HCT116 (cell line): ENCODE results near the gene THRA. TPM values are rescaled to one million over a fixed set of nuclear protein-coding genes. Genes with fewer than 3 reads are reported as not detected.
A peak's percentile ranks its signal among the peaks of the same experiment; 100 is the strongest.

Experiments
- ATAC-seq: fragments of 200-7000 bp; cut with Tn5 transposase; 2 replicates; pipeline ENCODE4 v1.9.1; 2020; ENCODE audit warnings: mild to moderate bottlenecking, moderate library complexity
- BruUV-seq: library from RNA; stranded (reverse); fragments of 400-500 nt; replicated peaks from 2 replicates; lab custom pipeline; 2021; lab: Mats Ljungman, UMichigan
- CTCF ChIA-PET: fragments of 300-600 bp; sonication (Branson Sonifier 250); formaldehyde crosslinking; loops from one replicate; lab custom pipeline; 2021; ENCODE audit warnings: antibody characterized with exemption; lab: Charles Lee
- POLR2A ChIA-PET: fragments of 300-600, 350-600 bp; sonication (Branson Sonifier 250); formaldehyde crosslinking; loops from one replicate; lab custom pipeline; 2021; ENCODE audit warnings: antibody characterized with exemption; lab: Charles Lee
- RAD21 ChIA-PET, 2 experiments: fragments of 300-600 bp; sonication (Branson Sonifier 250); formaldehyde crosslinking; loops; one replicate each; lab custom pipeline; 2023; ENCODE audit warnings: low total read pairs in 2 of 2; ENCODE audit not compliant: uncharacterized antibody in 2 of 2, unreplicated experiment in 2 of 2, low non-redundant PET in 1 of 2; lab: Charles Lee
- DNase-seq: peaks from one replicate; pipeline ENCODE4 v3.0.0-alpha.2; 2010; ENCODE audit warnings: low read depth, low spot score
- H2AFZ ChIP-seq: fragments of 200-600 bp; shearing (Covaris generic), sonication (generic); 2 replicates; pipeline ENCODE4 v1.6.1; 2017; ENCODE audit warnings: low read depth, mixed run types, mixed read lengths, antibody characterized with exemption, low read length; ENCODE audit not compliant: poor library complexity, severe bottlenecking
- H3K27ac ChIP-seq: 2 replicates; pipeline ENCODE4 v1.5.1; 2012; ENCODE audit warnings: low read depth, low read length
- H3K27me3 ChIP-seq: fragments of 200-600 bp; sonication (generic); 2 replicates; pipeline ENCODE4 v1.6.1; 2016; ENCODE audit warnings: mixed run types, low read length, mixed read lengths; ENCODE audit not compliant: insufficient read depth
- H3K36me3 ChIP-seq, 2 experiments: fragments of 200-500 bp in 1 of 2; fragments of 200-600 bp in 1 of 2; sonication (Bioruptor generic) in 1 of 2; sonication (generic) in 1 of 2; 2 replicates each; pipeline versions ENCODE4 v1.5.1 to v1.6.1; 2014 to 2016; ENCODE audit warnings: low read length in 2 of 2, inconsistent platforms in 1 of 2, mixed read lengths in 1 of 2, mixed run types in 1 of 2; ENCODE audit not compliant: insufficient read depth in 2 of 2, control insufficient read depth in 1 of 2
- H3K4me1 ChIP-seq, 2 experiments: fragments of 200-600 bp in 1 of 2; sonication (generic) in 1 of 2; 2 replicates each; pipeline versions ENCODE4 v1.5.1 to v1.6.1; 2012 to 2017; ENCODE audit warnings: low read length in 2 of 2, inconsistent platforms in 1 of 2, mild to moderate bottlenecking in 1 of 2, mixed read lengths in 1 of 2, mixed run types in 1 of 2, moderate library complexity in 1 of 2; ENCODE audit not compliant: insufficient read depth in 2 of 2, control insufficient read depth in 1 of 2
- H3K4me2 ChIP-seq: fragments of 200-600 bp; sonication (generic); 2 replicates; pipeline ENCODE4 v1.6.1; 2017; ENCODE audit warnings: mixed run types, low read length, mixed read lengths
- H3K4me3 ChIP-seq, 2 experiments: fragments of 200-600 bp in 1 of 2; sonication (generic) in 1 of 2; replicated peaks in 1 of 2; 2 replicates each; pipeline ENCODE4 v1.5.1; 2011 to 2016; ENCODE audit warnings: low read length in 2 of 2, control low read depth in 1 of 2, low read depth in 1 of 2, mild to moderate bottlenecking in 1 of 2, mixed read lengths in 1 of 2, mixed run types in 1 of 2
- H3K79me2 ChIP-seq: fragments of 200-600 bp; sonication (generic); 2 replicates; pipeline ENCODE4 v1.6.1; 2017; ENCODE audit warnings: mild to moderate bottlenecking, mixed run types, low read length, moderate library complexity, mixed read lengths; ENCODE audit not compliant: insufficient read depth
- H3K9ac ChIP-seq: fragments of 200-600 bp; sonication (generic); 2 replicates; pipeline ENCODE4 v1.6.1; 2016; ENCODE audit warnings: low read length, mixed read lengths
- H3K9me2 ChIP-seq: fragments of 200-600 bp; sonication (generic), shearing (Covaris generic); 2 replicates; pipeline ENCODE4 v1.6.1; 2017; ENCODE audit warnings: mixed run types, mild to moderate bottlenecking, moderate library complexity; ENCODE audit not compliant: insufficient read depth
- H3K9me3 ChIP-seq, 2 experiments: fragments of 200-500 bp in 1 of 2; fragments of 200-600 bp in 1 of 2; sonication (Bioruptor generic) in 1 of 2; sonication (generic) in 1 of 2; 2 replicates each; pipeline ENCODE4 v1.6.1; 2014 to 2017; ENCODE audit warnings: low read length in 2 of 2, mixed read lengths in 2 of 2, inconsistent platforms in 1 of 2, low read depth in 1 of 2, mild to moderate bottlenecking in 1 of 2, mixed run types in 1 of 2, moderate library complexity in 1 of 2; ENCODE audit not compliant: control insufficient read depth in 1 of 2, insufficient read depth in 1 of 2
- H4K20me1 ChIP-seq: fragments of 200-600 bp; sonication (generic), shearing (Covaris generic); 2 replicates; pipeline ENCODE4 v1.6.1; 2017; ENCODE audit warnings: mixed run types, mild to moderate bottlenecking, moderate library complexity; ENCODE audit not compliant: insufficient read depth
- ATF3 ChIP-seq: IDR thresholded peaks from 2 replicates; pipeline ENCODE4 v1.6.1; 2012
- CTCF ChIP-seq, 3 experiments: fragments of 200-600 bp in 1 of 3; sonication (generic) in 1 of 3; IDR thresholded peaks in 2 of 3; conservative IDR thresholded peaks in 1 of 3; 2 replicates each; pipeline ENCODE4 v1.5.1; 2012 to 2017; ENCODE audit warnings: low read depth in 2 of 3, low read length in 2 of 3, antibody characterized with exemption in 1 of 3, borderline replicate concordance in 1 of 3, control low read depth in 1 of 3, mild to moderate bottlenecking in 1 of 3, mixed read lengths in 1 of 3, mixed run types in 1 of 3, moderate library complexity in 1 of 3; ENCODE audit not compliant: insufficient read depth in 1 of 3
- ELF1 ChIP-seq: IDR thresholded peaks from 2 replicates; pipeline ENCODE4 v1.6.1; 2012; ENCODE audit warnings: low read depth, borderline replicate concordance
- EZH2 ChIP-seq: fragments of 200-600 bp; sonication (generic); IDR thresholded peaks from 2 replicates; pipeline ENCODE4 v1.6.1; 2017; ENCODE audit warnings: antibody characterized with exemption, mixed run types
- EZH2phosphoT487 ChIP-seq: fragments of 200-600 bp; IDR thresholded peaks from 2 replicates; pipeline ENCODE4 v1.6.1; 2018; ENCODE audit warnings: antibody characterized with exemption, borderline replicate concordance
- POLR2AphosphoS5 ChIP-seq: IDR thresholded peaks from 2 replicates; pipeline ENCODE4 v1.6.1; 2011; ENCODE audit warnings: mild to moderate bottlenecking, low read depth, low read length, moderate library complexity
- RAD21 ChIP-seq: IDR thresholded peaks from 2 replicates; pipeline ENCODE4 v1.6.1; 2012; ENCODE audit warnings: low read depth, mild to moderate bottlenecking
- SIN3A ChIP-seq: IDR thresholded peaks from 2 replicates; pipeline ENCODE4 v1.6.1; 2012; ENCODE audit warnings: low read depth
- SP1 ChIP-seq: IDR thresholded peaks from 2 replicates; pipeline ENCODE4 v1.6.1; 2012; ENCODE audit warnings: low read depth
- SRF ChIP-seq: IDR thresholded peaks from 2 replicates; pipeline ENCODE4 v1.6.1; 2012; ENCODE audit warnings: low read depth
- intact Hi-C: fragments of 100-400 bp; cut with micrococcal nuclease; formaldehyde crosslinking; loops from 2 replicates; pipeline ENCODE4 v1.10.0; 2022
- total RNA-seq: library from RNA; stranded (reverse); gene quantifications from one replicate; pipeline ENCODE4 v1.2.1, GENCODE V29; 2021; ENCODE audit not compliant: unreplicated experiment

THRA gene
- total RNA-seq, 1 experiment from 2014 or later, result 23.3 TPM

DNA sequence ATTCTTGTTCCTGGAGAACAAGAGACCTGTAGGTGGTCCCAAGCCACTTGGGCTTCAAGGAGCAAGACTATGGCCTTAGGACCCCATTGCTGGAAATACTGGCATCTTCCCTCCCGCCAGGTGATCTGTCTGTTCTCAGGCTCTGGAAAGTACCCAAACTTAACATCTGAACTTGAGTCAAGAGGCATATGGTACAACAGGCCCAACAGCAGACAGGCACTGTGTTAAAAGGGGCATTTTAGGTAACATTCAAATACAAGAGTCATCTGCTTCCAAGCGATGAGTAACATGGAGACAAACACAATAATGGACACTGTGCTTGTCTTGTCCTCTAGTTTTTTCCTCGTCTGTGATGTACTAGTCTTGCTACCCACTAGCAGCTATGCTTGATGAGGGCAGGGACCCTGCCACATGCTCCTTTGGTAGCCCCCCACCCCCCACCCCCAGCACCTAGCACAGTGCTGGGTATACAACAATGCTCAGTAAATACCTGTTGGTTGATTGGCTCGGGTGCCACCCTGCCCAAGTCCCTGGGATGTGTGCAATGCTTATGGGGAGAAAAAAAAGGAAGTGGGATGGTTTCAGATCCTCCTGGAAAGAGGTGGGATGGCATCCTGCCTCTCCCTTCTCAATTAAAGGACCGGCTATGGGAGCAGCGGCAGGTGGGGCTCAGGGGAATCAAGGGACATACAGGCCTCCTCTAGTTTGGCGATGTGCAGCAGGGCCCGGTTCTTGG lies 28.2 kb upstream of the THRA start:
- DNase-seq (no peak), ATAC-seq (0 out of 2 replicates have a peak, but pooled peaks have one; percentile 8)
- H3K9me2 ChIP-seq, result no peaks in the 10 kb centered on the region
- H4K20me1 ChIP-seq, result no peaks in the 10 kb centered on the region
- RAD21 ChIA-PET, result interaction anchor here (0.6 to 1.8 kb wide), 5 partner anchors 21 to 78 kb away, joined by 3 to 6 read pairs (median 4); no protein-coding TSS in a partner anchor
- H3K4me2 ChIP-seq, result no peak overlapping the region
- H3K4me1 ChIP-seq, result peaks cover 3 to 8% of the 10 kb centered on the region in 2 experiments; a peak in 3 of 4 replicates
- no TSS peak for BruUV-seq
- H2AFZ ChIP-seq, result no peak overlapping the region
- no peak for TF ChIP-seq SIN3A
- no peak for TF ChIP-seq POLR2AphosphoS5
- no peak for TF ChIP-seq ELF1
- no peak for TF ChIP-seq SRF
- no peak for TF ChIP-seq ATF3
- TF ChIP-seq SP1, result no peak
- no peak for TF ChIP-seq EZH2
- H3K27ac ChIP-seq, result no peak overlapping the region
- no peaks in the 10 kb centered on the region for H3K27me3 ChIP-seq
- no peaks in the 10 kb centered on the region for H3K79me2 ChIP-seq
- CTCF ChIA-PET, result interaction anchor here (0.5 to 2.9 kb wide), 15 partner anchors 9 to 260 kb away, joined by 3 to 12 read pairs (median 4); no protein-coding TSS in a partner anchor
- POLR2A ChIA-PET, result interaction anchor here (1.3 kb wide), 1 partner anchor 64 kb away, joined by 3 read pairs; no protein-coding TSS in a partner anchor
- intact Hi-C loops, result no loop called here
- no peak overlapping the region for H3K9ac ChIP-seq
- H3K9me3 ChIP-seq, result no peaks in the 10 kb centered on the region
- peaks cover 14 to 19% of the 10 kb centered on the region in 2 experiments; a peak in 3 of 4 replicates for H3K36me3 ChIP-seq
- H3K4me3 ChIP-seq, result no peak overlapping the region

- Histone ChIP-seq H3K36me3 (peaks cover 14 to 19% of the 10 kb centered on the region in 2 experiments; a peak in 3 of 4 replicates), H3K9me3 (no peaks in the 10 kb centered on the region), H3K9me2 (no peaks in the 10 kb centered on the region), H4K20me1 (no peaks in the 10 kb centered on the region), H3K4me3 (no peak overlapping the region), H3K9ac (no peak overlapping the region), H3K27me3 (no peaks in the 10 kb centered on the region), H3K79me2 (no peaks in the 10 kb centered on the region), H3K4me2 (no peak overlapping the region), H3K27ac (no peak overlapping the region), H3K4me1 (peaks cover 3 to 8% of the 10 kb centered on the region in 2 experiments; a peak in 3 of 4 replicates), H2AFZ (no peak overlapping the region)
- intact Hi-C loops, result no loop called here
- no TSS peak for BruUV-seq
- TF ChIP-seq RAD21 (peak; percentile 58), CTCF (IDR thresholded peaks at IDR 0.05 in 2 of 3, conservative IDR thresholded peaks at IDR 0.05 in 1 of 3; ENCODE audit: borderline replicate concordance in 1 of 3, insufficient read depth in 1 of 3, low read depth in 2 of 3, low read length in 2 of 3) (peak; percentile 59 to 92 (median 91); a peak in 5 of 6 replicates), EZH2phosphoT487 (no peak)
- POLR2A ChIA-PET, result interaction anchor here (1.3 kb wide), 1 partner anchor 64 kb away, joined by 3 read pairs; no protein-coding TSS in a partner anchor
- CTCF ChIA-PET, result interaction anchor here (0.5 to 2.9 kb wide), 17 partner anchors 8 to 260 kb away, joined by 3 to 12 read pairs (median 3); no protein-coding TSS in a partner anchor
- no peak for DNase-seq
- peak; percentile 96 for ATAC-seq
- RAD21 ChIA-PET, result interaction anchor here (0.6 to 1.8 kb wide), 5 partner anchors 22 to 78 kb away, joined by 3 to 6 read pairs (median 4); no protein-coding TSS in a partner anchor
These were observed 27.6 kb upstream of the THRA start for GRCh38 chr17:40035162-40035559.
